Testis (tissue), 2 donors: ENCODE data around the gene CRB1.
"Not testable (repeated sequence)": the region's sequence is repeated elsewhere in the genome, so short reads cannot be mapped to it uniquely, and the experiment has no call there.

Experiments used
- CTCF ChIP-seq, 3 experiments: fragments of 450-650 bp in 2 of 3; fragments of 200-600 bp in 1 of 3; sonication (generic) in 1 of 3; IDR thresholded peaks; one replicate each; pipeline ENCODE4 v1.5.1; 2016 to 2019; ENCODE audit warnings: antibody characterized with exemption in 3 of 3, mild to moderate bottlenecking in 2 of 3, moderate library complexity in 1 of 3
- POLR2A ChIP-seq: fragments of 450-650 bp; IDR thresholded peaks from one replicate; pipeline ENCODE4 v1.6.1; 2017; ENCODE audit warnings: antibody characterized with exemption, mild to moderate bottlenecking, moderate library complexity

- TF ChIP-seq CTCF (IDR thresholded peaks at IDR 0.05); POLR2A: not testable (repeated sequence)
Observed at GRCh38 chr1:197491505-197491904, 223.5 kb downstream of the CRB1 start.
